Hypothalamus (tissue), 51 donors: Measurements from ENCODE around the gene CYP19A1.
A peak's percentile ranks its signal among the peaks of the same experiment; 100 is the strongest.

Source experiments
- DNase-seq, 51 donors: peaks; one replicate each; lab custom pipeline; 2025; lab: John Stamatoyannopoulos, UW

CYP19A1 gene

GRCh38 chr15:51328926-51329325, 9.5 kb downstream of the CYP19A1 start:
- no peak for DNase-seq

GRCh38 chr15:51327081-51327480, 11.3 kb downstream of the CYP19A1 start:
- no peak for DNase-seq

GRCh38 chr15:51325167-51325566, 13.2 kb downstream of the CYP19A1 start:
- no peak for DNase-seq

- DNase-seq = no peak
Observed at GRCh38 chr15:51323749-51324148, 14.6 kb downstream of the CYP19A1 start.

GRCh38 chr15:51322621-51323296, 15.6 kb downstream of the CYP19A1 start:
- no peak for DNase-seq

GRCh38 chr15:51321316-51321715, 17.1 kb downstream of the CYP19A1 start:
- DNase-seq = no peak

GRCh38 chr15:51320843-51321242, 17.6 kb downstream of the CYP19A1 start:
- DNase-seq = no peak

GRCh38 chr15:51319539-51319938, 18.9 kb downstream of the CYP19A1 start:
- DNase-seq = no peak

- no peak for DNase-seq
Observed at GRCh38 chr15:51318382-51319150, 19.8 kb downstream of the CYP19A1 start.

- no peak for DNase-seq
Observed at GRCh38 chr15:51316636-51317035, 21.8 kb downstream of the CYP19A1 start.

- no peak for DNase-seq
Observed at GRCh38 chr15:51315726-51316125, 22.7 kb downstream of the CYP19A1 start.

GRCh38 chr15:51314391-51315337, 23.7 kb downstream of the CYP19A1 start:
- DNase-seq = no peak

GRCh38 chr15:51313644-51314280, 24.6 kb downstream of the CYP19A1 start:
- no peak for DNase-seq

- DNase-seq = peak in 1 of 51 donors; percentile 22
Observed at GRCh38 chr15:51313074-51313393, 25.4 kb downstream of the CYP19A1 start.

GRCh38 chr15:51312166-51313073, 26.0 kb downstream of the CYP19A1 start:
- no peak for DNase-seq

GRCh38 chr15:51311510-51311909, 26.9 kb downstream of the CYP19A1 start:
- no peak for DNase-seq

- no peak for DNase-seq
Observed at GRCh38 chr15:51310064-51310463, 28.3 kb downstream of the CYP19A1 start.

GRCh38 chr15:51307811-51308210, 30.6 kb downstream of the CYP19A1 start:
- no peak for DNase-seq

GRCh38 chr15:51307325-51307724, 31.1 kb downstream of the CYP19A1 start:
- DNase-seq = no peak
